Fibroblast of lung (primary cell): Measurements from ENCODE around the gene GBF1. TPM values are rescaled to one million over a fixed set of nuclear protein-coding genes. Genes with fewer than 3 reads are reported as not detected.

Source experiments
- DNase-seq, 2 donors: peaks; one replicate each; pipeline versions ENCODE4 v3.0.0 to v3.0.0-alpha.2; 2010; ENCODE audit warnings: low read depth in 2 of 2
- H2AFZ ChIP-seq: 2 replicates; pipeline ENCODE4 v1.5.1; 2012; ENCODE audit warnings: low read length, control low read depth, inconsistent platforms
- H3K27ac ChIP-seq: 2 replicates; pipeline ENCODE4 v1.5.1; 2011; ENCODE audit warnings: low read length, control low read depth; ENCODE audit not compliant: insufficient read depth
- H3K27me3 ChIP-seq: 2 replicates; pipeline ENCODE4 v1.5.1; 2011; ENCODE audit warnings: mild to moderate bottlenecking, low read length; ENCODE audit not compliant: control insufficient read depth, insufficient read depth
- H3K36me3 ChIP-seq: 2 replicates; pipeline ENCODE4 v1.5.1; 2011; ENCODE audit warnings: low read length; ENCODE audit not compliant: control insufficient read depth, insufficient read depth
- H3K4me1 ChIP-seq: 2 replicates; pipeline ENCODE4 v1.5.1; 2011; ENCODE audit warnings: low read length; ENCODE audit not compliant: control insufficient read depth, insufficient read depth; ENCODE audit errors: extremely low read depth
- H3K4me2 ChIP-seq: 2 replicates; pipeline ENCODE4 v1.5.1; 2011; ENCODE audit warnings: low read length, control low read depth; ENCODE audit not compliant: insufficient read depth; ENCODE audit errors: extremely low read depth
- H3K4me3 ChIP-seq, 4 experiments: fragments of 200-600 bp in 1 of 4; sonication (generic) in 1 of 4; replicated peaks in 1 of 4; 2 replicates each; pipeline ENCODE4 v1.5.1; 2011 to 2016; ENCODE audit warnings: low read length in 4 of 4, low read depth in 3 of 4, mild to moderate bottlenecking in 3 of 4, control low read depth in 2 of 4, inconsistent platforms in 1 of 4, mixed read lengths in 1 of 4; ENCODE audit not compliant: insufficient read depth in 1 of 4; ENCODE audit errors: control extremely low read depth in 1 of 4
- H3K79me2 ChIP-seq: 2 replicates; pipeline ENCODE4 v1.5.1; 2012; ENCODE audit warnings: mild to moderate bottlenecking, low read length, inconsistent platforms; ENCODE audit not compliant: control insufficient read depth, insufficient read depth
- H3K9ac ChIP-seq: 2 replicates; pipeline ENCODE4 v1.5.1; 2011; ENCODE audit warnings: mild to moderate bottlenecking, low read length, control low read depth; ENCODE audit not compliant: insufficient read depth
- H3K9me3 ChIP-seq: 2 replicates; pipeline ENCODE4 v1.5.1; 2012; ENCODE audit warnings: low read depth, low read length; ENCODE audit not compliant: control insufficient read depth, insufficient read depth
- H4K20me1 ChIP-seq: 2 replicates; pipeline ENCODE4 v1.5.1; 2011; ENCODE audit warnings: low read length; ENCODE audit not compliant: control insufficient read depth, insufficient read depth; ENCODE audit errors: extremely low read depth
- EZH2 ChIP-seq: IDR thresholded peaks from 2 replicates; pipeline ENCODE4 v1.5.1; 2012; ENCODE audit warnings: low read length, control low read depth, mild to moderate bottlenecking; ENCODE audit errors: missing control alignments
- polyA plus RNA-seq, 2 donors: library from polyadenylated mRNA; depleted of rRNA in 1 of 2; stranded (reverse) in 1 of 2; unstranded in 1 of 2; fragments of >200 nt; gene quantifications; 2 replicates each; pipeline ENCODE4 v1.2.1, GENCODE V29; 2011 to 2012; ENCODE audit warnings: missing spikeins in 1 of 2
- total RNA-seq: library from RNA; depleted of rRNA; stranded (reverse); fragments of >200 nt; gene quantifications from 2 replicates; pipeline ENCODE4 v1.2.1, GENCODE V29; 2014
- TF ChIP-seq, protein P1 (sequence below), 2 donors: IDR thresholded peaks in 1 of 2; conservative IDR thresholded peaks in 1 of 2; 1 replicate in 1 of 2; 2 replicates in 1 of 2; pipeline ENCODE4 v1.5.1; 2011 to 2012; ENCODE audit warnings: low read length in 2 of 2, control low read depth in 1 of 2, inconsistent platforms in 1 of 2, low read depth in 1 of 2, mild to moderate bottlenecking in 1 of 2

The GBF1 gene
- total and polyA plus RNA-seq, 2 donors (not counting 1 experiment from before 2014, with no cell fraction given) = 24.1 to 24.6 TPM

DNA sequence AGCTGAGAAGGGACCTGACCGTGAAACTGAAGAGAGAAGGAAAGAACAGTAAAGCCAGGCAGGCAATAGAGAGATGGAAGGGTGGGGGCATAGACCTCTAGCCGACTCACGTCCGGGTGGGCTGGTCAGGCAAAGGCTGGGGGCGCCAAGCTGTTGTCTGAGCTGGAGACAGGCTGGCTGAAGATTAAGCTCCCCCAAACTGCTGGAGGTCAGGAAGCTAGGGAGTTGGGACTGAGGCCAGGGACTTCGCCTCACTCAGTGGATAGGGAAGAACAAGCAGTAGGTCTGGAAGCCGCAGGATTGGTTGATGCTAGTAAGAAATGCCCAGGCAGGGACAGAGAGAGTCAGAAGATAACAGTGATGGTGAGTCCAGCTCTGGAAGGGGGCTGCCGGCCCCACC is 9.3 kb upstream of the GBF1 start:
- Histone ChIP-seq H3K27me3 (peaks cover 46% of the 10 kb centered on the region), H3K27ac (no peak overlapping the region), H3K4me2 (no peak overlapping the region), H4K20me1 (no peaks in the 10 kb centered on the region), H3K4me1 (peaks cover under 1% of the 10 kb centered on the region), H3K79me2 (no peaks in the 10 kb centered on the region), H3K9me3 (no peaks in the 10 kb centered on the region), H3K4me3 (no peak overlapping the region), H3K36me3 (no peaks in the 10 kb centered on the region), H2AFZ (no peak overlapping the region), H3K9ac (no peak overlapping the region)
- TF ChIP-seq, protein P1, sequence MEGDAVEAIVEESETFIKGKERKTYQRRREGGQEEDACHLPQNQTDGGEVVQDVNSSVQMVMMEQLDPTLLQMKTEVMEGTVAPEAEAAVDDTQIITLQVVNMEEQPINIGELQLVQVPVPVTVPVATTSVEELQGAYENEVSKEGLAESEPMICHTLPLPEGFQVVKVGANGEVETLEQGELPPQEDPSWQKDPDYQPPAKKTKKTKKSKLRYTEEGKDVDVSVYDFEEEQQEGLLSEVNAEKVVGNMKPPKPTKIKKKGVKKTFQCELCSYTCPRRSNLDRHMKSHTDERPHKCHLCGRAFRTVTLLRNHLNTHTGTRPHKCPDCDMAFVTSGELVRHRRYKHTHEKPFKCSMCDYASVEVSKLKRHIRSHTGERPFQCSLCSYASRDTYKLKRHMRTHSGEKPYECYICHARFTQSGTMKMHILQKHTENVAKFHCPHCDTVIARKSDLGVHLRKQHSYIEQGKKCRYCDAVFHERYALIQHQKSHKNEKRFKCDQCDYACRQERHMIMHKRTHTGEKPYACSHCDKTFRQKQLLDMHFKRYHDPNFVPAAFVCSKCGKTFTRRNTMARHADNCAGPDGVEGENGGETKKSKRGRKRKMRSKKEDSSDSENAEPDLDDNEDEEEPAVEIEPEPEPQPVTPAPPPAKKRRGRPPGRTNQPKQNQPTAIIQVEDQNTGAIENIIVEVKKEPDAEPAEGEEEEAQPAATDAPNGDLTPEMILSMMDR (conservative IDR thresholded peaks at IDR 0.05 in 1 of 2, IDR thresholded peaks at IDR 0.05 in 1 of 2; ENCODE audit: low read depth in 1 of 2, low read length in 2 of 2) = no peak
- TF ChIP-seq EZH2 = no peak
- DNase-seq = no peak

DNA sequence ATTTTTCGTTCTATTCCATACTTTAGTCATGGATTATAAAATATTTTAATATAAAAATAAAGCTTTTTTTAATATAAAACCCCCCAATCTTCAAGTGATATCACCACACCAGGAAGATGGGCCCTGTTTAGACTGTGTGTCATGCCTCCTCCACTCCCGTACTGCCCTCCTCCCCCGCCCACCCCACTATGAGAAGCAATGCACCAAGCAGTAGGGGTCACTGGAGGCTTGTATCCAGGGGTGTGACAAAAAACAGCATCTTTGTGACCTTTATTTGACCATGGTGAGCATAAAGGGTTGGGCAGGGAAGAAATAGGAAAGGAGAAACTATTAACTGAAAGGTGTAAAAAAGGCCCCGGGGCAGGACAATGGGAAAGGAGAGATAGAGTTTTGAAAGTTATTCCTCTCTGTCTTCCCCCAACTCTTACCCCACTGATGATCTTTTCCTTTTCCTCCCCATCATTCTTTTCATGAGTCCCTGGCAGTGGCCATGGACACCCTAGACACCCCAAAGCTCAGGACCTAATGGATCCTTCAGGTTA is 7.5 kb upstream of the GBF1 start:
- H3K27me3 ChIP-seq = peaks cover 39% of the 10 kb centered on the region
- no peaks in the 10 kb centered on the region for H3K9me3 ChIP-seq
- no peak overlapping the region for H3K27ac ChIP-seq
- peaks cover 8% of the 10 kb centered on the region for H3K4me1 ChIP-seq
- no peak for TF ChIP-seq EZH2
- TF ChIP-seq, protein P1 (conservative IDR thresholded peaks at IDR 0.05 in 1 of 2, IDR thresholded peaks at IDR 0.05 in 1 of 2; ENCODE audit: low read depth in 1 of 2, low read length in 2 of 2) = no peak
- H3K4me2 ChIP-seq = no peak overlapping the region
- H4K20me1 ChIP-seq = no peaks in the 10 kb centered on the region
- no peak overlapping the region for H3K4me3 ChIP-seq
- H3K36me3 ChIP-seq = no peaks in the 10 kb centered on the region
- H2AFZ ChIP-seq = no peak overlapping the region
- no peak overlapping the region for H3K9ac ChIP-seq
- DNase-seq = no peak
- no peaks in the 10 kb centered on the region for H3K79me2 ChIP-seq

GRCh38 chr10:102240467-102241031 is 4.8 kb upstream of the GBF1 start:
- Histone ChIP-seq H3K9me3 (no peaks in the 10 kb centered on the region), H3K4me2 (peak overlapping the region; percentile 96), H3K4me3 (peak overlapping the region in 3 of 4 experiments; percentile 60 to 73 (median 65)), H3K27ac (no peak overlapping the region), H3K79me2 (peaks cover 1% of the 10 kb centered on the region), H3K9ac (no peak overlapping the region), H4K20me1 (no peaks in the 10 kb centered on the region), H2AFZ (no peak overlapping the region), H3K27me3 (peaks cover 34% of the 10 kb centered on the region), H3K36me3 (no peaks in the 10 kb centered on the region), H3K4me1 (peaks cover 14% of the 10 kb centered on the region)
- TF ChIP-seq, protein P1 (conservative IDR thresholded peaks at IDR 0.05 in 1 of 2, IDR thresholded peaks at IDR 0.05 in 1 of 2; ENCODE audit: low read depth in 1 of 2, low read length in 2 of 2) = no peak
- peak; percentile 62 for TF ChIP-seq EZH2
- DNase-seq = no peak
